HG03097 (cell line): ENCODE results near the gene ATP8B4.
"Not testable (repeated sequence)": the region's sequence is repeated elsewhere in the genome, so short reads cannot be mapped to it uniquely, and the experiment has no call there.

Source experiments
- ATAC-seq: cut with Tn5 transposase; IDR thresholded peaks from one replicate; pipeline ENCODE4 v1.9.1; 2021; ENCODE audit not compliant: unreplicated experiment, low FRiP score

ATP8B4 gene, protein sequence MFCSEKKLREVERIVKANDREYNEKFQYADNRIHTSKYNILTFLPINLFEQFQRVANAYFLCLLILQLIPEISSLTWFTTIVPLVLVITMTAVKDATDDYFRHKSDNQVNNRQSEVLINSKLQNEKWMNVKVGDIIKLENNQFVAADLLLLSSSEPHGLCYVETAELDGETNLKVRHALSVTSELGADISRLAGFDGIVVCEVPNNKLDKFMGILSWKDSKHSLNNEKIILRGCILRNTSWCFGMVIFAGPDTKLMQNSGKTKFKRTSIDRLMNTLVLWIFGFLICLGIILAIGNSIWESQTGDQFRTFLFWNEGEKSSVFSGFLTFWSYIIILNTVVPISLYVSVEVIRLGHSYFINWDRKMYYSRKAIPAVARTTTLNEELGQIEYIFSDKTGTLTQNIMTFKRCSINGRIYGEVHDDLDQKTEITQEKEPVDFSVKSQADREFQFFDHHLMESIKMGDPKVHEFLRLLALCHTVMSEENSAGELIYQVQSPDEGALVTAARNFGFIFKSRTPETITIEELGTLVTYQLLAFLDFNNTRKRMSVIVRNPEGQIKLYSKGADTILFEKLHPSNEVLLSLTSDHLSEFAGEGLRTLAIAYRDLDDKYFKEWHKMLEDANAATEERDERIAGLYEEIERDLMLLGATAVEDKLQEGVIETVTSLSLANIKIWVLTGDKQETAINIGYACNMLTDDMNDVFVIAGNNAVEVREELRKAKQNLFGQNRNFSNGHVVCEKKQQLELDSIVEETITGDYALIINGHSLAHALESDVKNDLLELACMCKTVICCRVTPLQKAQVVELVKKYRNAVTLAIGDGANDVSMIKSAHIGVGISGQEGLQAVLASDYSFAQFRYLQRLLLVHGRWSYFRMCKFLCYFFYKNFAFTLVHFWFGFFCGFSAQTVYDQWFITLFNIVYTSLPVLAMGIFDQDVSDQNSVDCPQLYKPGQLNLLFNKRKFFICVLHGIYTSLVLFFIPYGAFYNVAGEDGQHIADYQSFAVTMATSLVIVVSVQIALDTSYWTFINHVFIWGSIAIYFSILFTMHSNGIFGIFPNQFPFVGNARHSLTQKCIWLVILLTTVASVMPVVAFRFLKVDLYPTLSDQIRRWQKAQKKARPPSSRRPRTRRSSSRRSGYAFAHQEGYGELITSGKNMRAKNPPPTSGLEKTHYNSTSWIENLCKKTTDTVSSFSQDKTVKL

GRCh38 chr15:50119063-50120040, at the start of gene ATP8B4:
TSS of gene ATP8B4 (minus strand) at chr15:50119233. CDS start at chr15:50106966, 12,267 bp downstream.
- no peak for ATAC-seq

DNA sequence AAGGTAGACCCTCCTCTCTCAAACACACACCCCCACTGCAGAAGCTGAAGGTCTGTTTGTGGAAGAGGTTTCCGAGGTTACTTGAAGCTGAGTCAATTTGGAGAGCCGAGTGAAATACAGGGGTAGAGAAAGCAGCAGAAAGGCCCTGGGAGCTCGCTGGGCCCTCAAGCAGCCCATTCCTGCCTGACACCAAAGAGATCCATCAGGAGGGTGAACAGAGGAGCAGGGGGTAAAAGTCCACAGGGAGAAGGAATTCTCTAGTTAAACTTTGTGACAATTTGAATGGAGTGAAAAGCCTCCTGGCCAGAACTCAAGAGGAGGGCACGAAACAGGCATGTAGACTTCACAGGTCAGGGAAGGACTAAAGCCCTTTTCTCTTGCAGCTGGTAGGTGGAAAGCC, 49.3 kb upstream of the ATP8B4 start:
- no peak for ATAC-seq

DNA sequence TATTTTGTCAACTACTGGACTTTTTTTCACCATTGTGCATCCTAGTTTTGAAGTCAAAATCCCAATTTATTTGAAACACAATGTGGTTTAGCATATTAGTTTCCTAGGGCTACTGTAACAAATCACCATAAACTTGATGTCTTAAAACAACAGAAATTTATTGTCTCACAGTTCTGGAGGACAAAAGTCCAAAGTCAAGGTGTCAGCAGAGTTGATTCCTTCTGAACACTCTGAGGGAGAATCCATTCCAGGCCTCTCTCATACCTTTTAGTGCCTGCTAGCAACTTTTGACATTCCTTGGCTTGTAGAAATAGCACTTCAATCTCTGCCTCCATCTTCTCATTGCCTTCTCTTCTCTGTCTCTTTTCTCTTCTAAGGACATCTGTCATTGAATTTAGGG, 48.1 kb upstream of the ATP8B4 start:
- ATAC-seq = no peak

- ATAC-seq = no peak
These were observed 47.2 kb upstream of the ATP8B4 start for GRCh38 chr15:50166216-50166615.

DNA sequence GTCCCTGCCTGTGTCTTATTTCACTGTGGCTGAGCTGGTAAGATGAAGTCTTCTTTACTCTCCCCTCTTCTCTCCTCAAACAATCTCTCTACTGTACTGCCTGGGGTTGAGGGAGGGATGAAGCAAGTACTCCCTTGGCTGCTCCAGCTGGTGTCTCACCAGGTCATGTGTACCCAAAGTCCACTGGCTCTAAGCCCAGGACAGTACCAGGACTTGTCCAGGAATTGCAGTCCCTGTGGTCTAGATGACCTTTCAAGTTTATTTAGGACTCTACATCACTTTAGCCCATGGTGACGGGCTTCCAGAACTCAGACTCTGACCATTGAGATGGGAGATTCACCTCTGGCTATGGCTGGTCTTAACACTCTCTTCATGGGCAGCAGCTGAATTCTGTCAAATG, 45.4 kb upstream of the ATP8B4 start:
- no peak for ATAC-seq

DNA sequence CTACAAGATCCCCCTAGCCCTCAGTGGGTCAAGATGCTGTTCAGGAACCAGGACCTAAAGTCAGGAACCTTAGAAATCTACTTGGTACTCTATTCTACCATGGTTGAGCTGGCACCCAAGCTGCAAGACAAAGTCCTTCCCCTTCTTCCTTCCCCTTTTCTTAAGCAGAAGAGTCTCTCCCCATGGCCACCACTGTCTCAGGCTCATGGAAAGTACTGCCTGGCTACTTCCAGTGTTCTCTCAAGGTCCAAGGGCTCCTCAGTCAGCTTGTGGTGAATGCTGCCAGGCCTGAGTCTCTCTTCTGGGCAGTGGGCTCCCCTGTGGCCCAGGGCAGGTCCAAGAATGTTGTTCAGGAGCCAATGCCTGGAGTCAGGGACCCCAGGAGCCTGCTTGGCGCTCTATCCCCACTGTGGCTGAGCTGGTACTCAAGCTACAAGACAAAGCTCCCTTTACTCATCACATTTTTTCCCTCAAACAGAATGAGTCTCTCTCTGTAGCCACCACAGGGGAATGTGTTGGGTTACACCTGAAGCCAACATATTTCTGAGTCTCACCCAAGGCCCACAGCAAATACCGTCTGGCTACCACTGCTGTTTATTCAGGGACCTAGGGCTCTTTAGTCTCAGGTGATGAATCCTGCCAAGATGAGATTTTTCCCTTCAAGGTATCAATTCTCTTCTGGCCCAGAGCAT, 44.8 kb upstream of the ATP8B4 start:
- no peak for ATAC-seq

DNA sequence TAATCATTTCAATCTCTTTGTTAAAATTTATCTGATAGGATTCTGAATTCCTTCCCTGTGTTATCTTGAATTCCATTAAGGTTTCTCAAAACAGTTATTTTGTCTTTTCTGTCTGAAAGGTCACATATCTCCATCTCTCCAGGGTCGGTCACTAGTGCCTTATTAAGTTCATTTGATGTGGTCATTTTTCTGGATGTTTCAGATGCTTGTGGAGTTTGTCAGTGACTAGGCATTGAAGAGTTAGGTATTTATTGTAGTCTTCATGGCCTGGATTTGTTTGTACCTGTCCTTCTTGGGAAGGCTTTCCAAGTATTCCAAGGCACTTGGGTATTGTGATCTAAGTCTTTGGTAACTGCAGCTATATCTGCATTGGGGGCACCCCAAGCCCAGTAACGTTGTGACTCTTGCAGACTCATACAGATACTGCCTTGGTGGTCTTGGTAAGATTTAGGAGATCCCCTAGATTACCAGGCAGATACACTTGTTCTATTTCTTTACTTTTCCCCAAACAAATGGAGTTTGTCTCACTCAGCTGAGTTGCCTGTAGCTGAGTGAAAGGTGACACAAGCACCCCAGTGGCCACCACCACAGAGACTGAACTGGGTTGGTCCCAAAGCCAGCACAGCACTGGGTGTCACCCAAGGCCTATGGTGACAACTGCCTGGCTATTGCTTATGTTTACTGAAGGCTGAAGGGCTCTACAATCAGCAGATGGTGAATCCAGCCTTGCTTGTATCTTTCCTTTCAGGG, 44.1 kb upstream of the ATP8B4 start:
- no peak for ATAC-seq

GRCh38 chr15:50158236-50158635, 39.2 kb upstream of the ATP8B4 start:
- not testable (repeated sequence) for ATAC-seq

DNA sequence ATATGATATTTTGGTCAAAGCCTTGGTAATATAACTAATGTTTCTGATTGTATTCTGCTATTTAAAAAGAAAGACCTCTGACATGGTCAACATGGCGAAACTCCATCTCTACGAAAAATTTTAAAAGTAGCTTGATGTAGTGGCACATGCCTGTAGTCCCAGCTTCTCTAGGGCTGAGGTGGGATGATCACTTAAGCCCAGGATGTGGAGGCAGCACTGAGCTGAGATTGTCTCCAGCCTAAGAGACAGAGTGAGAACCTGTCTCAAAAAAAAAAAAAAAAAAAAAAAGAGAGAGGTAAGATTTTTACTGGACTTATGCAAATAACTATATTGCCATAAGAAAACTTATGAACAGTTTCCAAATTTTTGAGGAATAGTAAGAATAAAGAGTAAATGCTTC, 32.4 kb upstream of the ATP8B4 start:
- no peak for ATAC-seq

DNA sequence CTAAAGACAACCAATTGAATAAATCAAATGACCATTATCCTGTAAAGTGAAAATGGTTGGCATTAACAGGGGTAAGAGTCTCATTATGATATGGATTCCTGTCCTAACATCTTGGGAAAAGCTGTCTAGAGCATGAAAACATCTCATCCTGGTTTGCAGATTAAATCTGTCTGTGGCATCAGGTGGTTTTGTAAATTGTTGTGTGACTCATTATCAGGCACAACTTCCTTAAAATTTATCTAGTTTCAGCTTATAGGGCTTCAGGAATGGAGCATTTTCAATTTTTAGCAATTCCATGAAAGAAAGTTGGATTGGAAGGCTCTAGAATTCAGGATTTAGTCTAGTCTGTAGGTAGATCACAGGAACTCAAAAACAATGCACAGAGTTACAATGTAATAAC, 31.8 kb upstream of the ATP8B4 start:
- ATAC-seq = no peak

DNA sequence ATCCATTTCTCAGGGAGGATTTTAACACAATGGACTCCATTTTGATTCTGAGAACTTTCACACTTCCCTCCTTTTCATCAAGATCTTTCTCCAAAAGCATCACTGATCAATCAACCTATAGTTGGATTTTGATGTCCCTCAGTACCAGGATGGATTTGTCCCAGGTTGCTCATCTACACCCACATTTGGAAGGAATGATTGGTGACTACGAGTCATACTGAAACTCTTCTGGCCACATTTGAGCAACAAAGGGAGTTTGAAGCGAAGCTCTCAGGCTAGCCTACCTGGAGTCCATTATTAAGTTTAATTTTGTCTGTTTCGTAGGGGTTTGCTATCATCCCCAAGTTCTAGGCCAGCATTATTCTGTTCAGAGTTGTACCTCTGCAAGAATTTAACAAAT, 31.3 kb upstream of the ATP8B4 start:
- ATAC-seq = no peak

DNA sequence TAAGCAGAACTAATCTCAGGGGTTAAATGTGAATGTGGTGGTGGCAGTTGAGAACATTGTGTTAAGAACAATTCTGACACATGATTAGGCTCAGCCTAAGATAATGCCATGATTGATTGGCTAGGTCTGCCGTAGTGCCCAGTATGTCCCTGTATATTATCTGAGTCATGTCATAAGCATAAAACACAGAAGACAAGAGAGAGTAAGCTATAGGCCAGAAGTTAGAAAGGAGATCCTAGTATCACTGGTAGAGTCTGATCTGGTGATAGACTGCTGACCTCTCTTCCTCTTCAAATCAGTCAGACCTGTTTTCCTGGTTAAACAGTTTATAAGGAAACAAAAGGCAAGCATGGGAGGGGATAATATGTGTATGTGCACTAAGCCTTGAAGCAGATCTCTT, 30.1 kb upstream of the ATP8B4 start:
- ATAC-seq = no peak

DNA sequence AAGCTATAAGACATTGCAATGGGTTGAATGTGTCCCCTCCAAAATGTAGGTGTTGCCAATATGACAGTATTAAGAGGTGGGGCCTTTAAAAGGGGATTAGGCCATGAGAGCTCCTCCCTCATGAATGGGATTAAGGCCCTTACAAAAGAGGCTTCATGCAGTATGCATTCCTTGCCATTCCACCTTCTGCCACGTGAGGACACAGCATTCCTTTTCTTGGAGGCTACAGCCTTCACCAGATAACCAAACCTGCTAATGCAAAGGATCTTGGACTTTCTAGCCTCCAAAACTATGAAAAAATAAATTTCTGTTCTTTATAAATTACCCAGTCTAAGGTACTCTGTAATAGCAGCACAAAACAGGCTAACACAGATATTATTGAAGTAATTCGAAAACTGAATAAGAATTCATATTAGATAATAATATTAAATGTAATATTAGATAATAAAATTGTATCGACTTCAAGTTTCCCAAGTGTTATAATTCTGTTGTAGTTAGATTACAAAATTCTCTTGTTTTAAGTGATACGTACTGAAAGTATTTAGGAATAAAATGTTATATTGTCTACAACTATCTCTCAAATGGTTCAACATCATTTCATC, 29.4 kb upstream of the ATP8B4 start:
- ATAC-seq = no peak

GRCh38 chr15:50146632-50147031, 27.6 kb upstream of the ATP8B4 start:
- ATAC-seq = no peak

DNA sequence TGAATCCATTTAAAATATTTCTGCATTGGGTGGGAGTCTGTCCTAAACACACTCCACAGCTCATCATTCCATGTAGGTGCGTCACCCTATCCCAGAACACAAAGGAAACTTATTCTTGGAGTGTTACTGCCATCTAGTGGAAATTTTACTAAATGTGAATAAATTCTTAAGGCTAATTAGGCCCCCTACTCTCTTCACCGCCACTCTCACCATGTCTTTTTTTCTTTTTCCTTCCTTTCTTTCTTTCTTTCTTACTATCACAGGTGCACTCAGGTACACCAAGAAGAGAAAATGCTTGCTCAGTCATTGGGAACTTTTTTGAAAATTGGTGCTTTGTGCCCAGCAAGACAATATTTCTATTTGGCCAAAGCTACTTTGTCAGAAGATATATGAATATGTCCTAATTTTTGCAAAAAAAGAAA, 26.4 kb upstream of the ATP8B4 start:
- ATAC-seq = no peak

GRCh38 chr15:50144341-50145120, 25.5 kb upstream of the ATP8B4 start:
- no peak for ATAC-seq

- ATAC-seq = no peak
These were observed 24.3 kb upstream of the ATP8B4 start for GRCh38 chr15:50143255-50143860.
